Esophagus squamous epithelium (tissue), 5 donors: ENCODE measurements around the gene TWIST1. TPM values are rescaled to one million over a fixed set of nuclear protein-coding genes. Genes with fewer than 3 reads are reported as not detected.

Source experiments
- DNase-seq: peaks from one replicate; lab custom pipeline; 2025; lab: John Stamatoyannopoulos, UW
- H3K27ac ChIP-seq, 4 donors: fragments of 200-600 bp; sonication (generic); one replicate each; pipeline ENCODE4 v1.5.1; 2016 to 2019; ENCODE audit warnings: mild to moderate bottlenecking in 1 of 4
- H3K27me3 ChIP-seq, 4 donors: fragments of 200-600 bp; sonication (generic); 1 replicate in 3 of 4; 2 replicates in 1 of 4; pipeline versions ENCODE4 v1.5.1 to v1.6.0; 2017 to 2021; ENCODE audit warnings: antibody characterized with exemption in 1 of 4
- H3K36me3 ChIP-seq, 3 donors: fragments of 200-600 bp; sonication (generic); one replicate each; pipeline ENCODE4 v1.5.1; 2016 to 2019
- H3K4me1 ChIP-seq, 3 donors: fragments of 200-600 bp; sonication (generic); one replicate each; pipeline ENCODE4 v1.5.1; 2017 to 2019
- H3K4me3 ChIP-seq, 4 donors: fragments of 200-600 bp; sonication (generic); 1 replicate in 3 of 4; 2 replicates in 1 of 4; pipeline ENCODE4 v1.5.1; 2016 to 2019; ENCODE audit warnings: mild to moderate bottlenecking in 2 of 4, moderate library complexity in 1 of 4
- H3K9me3 ChIP-seq, 3 donors: fragments of 200-600 bp; sonication (generic); one replicate each; pipeline ENCODE4 v1.5.1; 2016 to 2019
- POLR2A ChIP-seq, 4 donors: fragments of 450-650 bp; IDR thresholded peaks; one replicate each; pipeline ENCODE4 v1.6.1; 2017; ENCODE audit warnings: antibody characterized with exemption in 4 of 4, mild to moderate bottlenecking in 4 of 4, moderate library complexity in 3 of 4
- WGBS, 2 donors: methylation state at CpG; one replicate each; pipeline ENCODE4 v1.1.5; 2018; 5-methylcytosine and 5-hydroxymethylcytosine counted together
- intact Hi-C: fragments of 100-400 bp; cut with DNase I; formaldehyde crosslinking; loops from one replicate; pipeline ENCODE4 v1.15.0; 2022
- total RNA-seq, 4 donors: library from RNA; depleted of rRNA; stranded (reverse); fragments of >200 nt; gene quantifications; one replicate each; pipeline ENCODE4 v1.1.0, GENCODE V29; 2016
- TF ChIP-seq, protein P1 (sequence below), 6 experiments: fragments of 450-650 bp in 4 of 6; fragments of 200-600 bp in 2 of 6; sonication (generic) in 2 of 6; IDR thresholded peaks; one replicate each; pipeline ENCODE4 v1.5.1; 2016 to 2019; ENCODE audit warnings: antibody characterized with exemption in 6 of 6, mild to moderate bottlenecking in 4 of 6, moderate library complexity in 4 of 6
- donor health status: DM: yes; HTN: yes; CAD: no.

The TWIST1 gene
- total RNA-seq, 4 donors from 2014 or later, result 2.5 to 20.0 (median 8.0) TPM; not detected in 1

GRCh38 chr7:19091550-19092200, 25.8 kb downstream of the TWIST1 start:
- no peaks in the 10 kb centered on the region for H3K36me3 ChIP-seq
- H3K27ac ChIP-seq, result no peak overlapping the region
- no peaks in the 10 kb centered on the region for H3K9me3 ChIP-seq
- WGBS, 2 donors, result 53 to 63% methylated on average over 6 of the region's 6 CpGs
- intact Hi-C loops, result no loop called here
- TF ChIP-seq, protein P1, sequence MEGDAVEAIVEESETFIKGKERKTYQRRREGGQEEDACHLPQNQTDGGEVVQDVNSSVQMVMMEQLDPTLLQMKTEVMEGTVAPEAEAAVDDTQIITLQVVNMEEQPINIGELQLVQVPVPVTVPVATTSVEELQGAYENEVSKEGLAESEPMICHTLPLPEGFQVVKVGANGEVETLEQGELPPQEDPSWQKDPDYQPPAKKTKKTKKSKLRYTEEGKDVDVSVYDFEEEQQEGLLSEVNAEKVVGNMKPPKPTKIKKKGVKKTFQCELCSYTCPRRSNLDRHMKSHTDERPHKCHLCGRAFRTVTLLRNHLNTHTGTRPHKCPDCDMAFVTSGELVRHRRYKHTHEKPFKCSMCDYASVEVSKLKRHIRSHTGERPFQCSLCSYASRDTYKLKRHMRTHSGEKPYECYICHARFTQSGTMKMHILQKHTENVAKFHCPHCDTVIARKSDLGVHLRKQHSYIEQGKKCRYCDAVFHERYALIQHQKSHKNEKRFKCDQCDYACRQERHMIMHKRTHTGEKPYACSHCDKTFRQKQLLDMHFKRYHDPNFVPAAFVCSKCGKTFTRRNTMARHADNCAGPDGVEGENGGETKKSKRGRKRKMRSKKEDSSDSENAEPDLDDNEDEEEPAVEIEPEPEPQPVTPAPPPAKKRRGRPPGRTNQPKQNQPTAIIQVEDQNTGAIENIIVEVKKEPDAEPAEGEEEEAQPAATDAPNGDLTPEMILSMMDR (IDR thresholded peaks at IDR 0.05), result no peak
- no peak for TF ChIP-seq POLR2A (IDR thresholded peaks at IDR 0.05)
- DNase-seq, result no peak
- H3K4me3 ChIP-seq, result no peak overlapping the region
- H3K27me3 ChIP-seq, result peaks cover 0 to 3% (median 0%) of the 10 kb centered on the region in 4 donors
- no peaks in the 10 kb centered on the region for H3K4me1 ChIP-seq

GRCh38 chr7:19090526-19090925, 26.9 kb downstream of the TWIST1 start:
- WGBS, 2 donors, result 66 to 79% methylated on average over 2 of the region's 2 CpGs

DNA sequence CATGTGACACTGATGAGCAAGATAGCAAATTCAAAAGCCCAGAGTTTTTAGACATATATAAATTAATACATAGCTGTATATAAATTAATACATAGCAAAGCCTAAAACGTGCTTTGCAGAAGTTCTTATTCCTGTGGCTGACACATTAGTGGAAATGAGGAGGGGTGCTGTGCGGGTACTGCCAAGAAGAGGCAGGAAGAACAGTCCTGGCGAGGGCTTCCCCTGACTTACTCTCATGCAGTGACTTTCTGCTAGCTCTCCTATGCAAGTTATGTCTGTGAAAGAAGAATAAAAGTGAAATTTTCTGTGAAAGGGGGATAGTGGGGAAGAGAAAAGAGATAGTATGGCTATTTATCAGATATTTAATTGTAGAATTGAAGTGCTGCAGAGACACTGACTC, 27.6 kb downstream of the TWIST1 start:
- Histone ChIP-seq H3K9me3 (no peaks in the 10 kb centered on the region), H3K27ac (no peak overlapping the region), H3K27me3 (no peaks in the 10 kb centered on the region), H3K36me3 (no peaks in the 10 kb centered on the region), H3K4me3 (no peak overlapping the region), H3K4me1 (no peaks in the 10 kb centered on the region)
- no peak for TF ChIP-seq POLR2A (IDR thresholded peaks at IDR 0.05)
- TF ChIP-seq, protein P1 (IDR thresholded peaks at IDR 0.05), result no peak
- 33 to 38% methylated on average over 3 of the region's 3 CpGs for WGBS, 2 donors
- intact Hi-C loops, result no loop called here
- DNase-seq, result no peak

More at GRCh38 chr7:19090526-19090925, 26.9 kb downstream of the TWIST1 start:
- Histone ChIP-seq H3K27me3 (peaks cover 0 to 2% (median 0%) of the 10 kb centered on the region in 4 donors), H3K9me3 (no peaks in the 10 kb centered on the region), H3K27ac (no peak overlapping the region), H3K4me3 (no peak overlapping the region), H3K36me3 (no peaks in the 10 kb centered on the region), H3K4me1 (no peaks in the 10 kb centered on the region)
- intact Hi-C loops, result no loop called here
- no peak for DNase-seq
- no peak for TF ChIP-seq POLR2A (IDR thresholded peaks at IDR 0.05)
- TF ChIP-seq, protein P1 (IDR thresholded peaks at IDR 0.05), result no peak

DNA sequence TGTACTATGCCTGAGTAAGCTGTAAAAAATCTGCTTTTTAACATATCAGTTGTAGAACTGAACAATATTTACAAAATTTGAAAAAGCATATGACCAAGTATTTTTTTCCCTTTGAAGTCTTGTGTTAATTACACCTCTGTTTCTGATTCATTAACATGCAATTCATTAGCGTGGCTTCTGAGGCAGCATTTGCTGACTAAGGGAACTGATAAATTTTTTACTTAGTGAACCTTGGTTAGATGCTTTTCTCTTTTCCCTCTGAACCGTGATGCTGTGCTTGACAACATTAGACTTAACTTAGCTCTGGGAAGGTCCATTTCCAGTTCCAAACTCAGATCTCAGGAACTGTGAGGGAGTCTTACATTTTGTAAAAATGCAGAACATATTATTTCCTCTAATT, 28.1 kb downstream of the TWIST1 start:
- Histone ChIP-seq H3K27me3 (no peaks in the 10 kb centered on the region), H3K9me3 (no peaks in the 10 kb centered on the region), H3K36me3 (no peaks in the 10 kb centered on the region), H3K4me3 (no peak overlapping the region), H3K4me1 (no peaks in the 10 kb centered on the region), H3K27ac (no peak overlapping the region)
- WGBS, 2 donors, result 49 to 70% methylated on average over 2 of the region's 2 CpGs
- TF ChIP-seq POLR2A (IDR thresholded peaks at IDR 0.05), result no peak
- TF ChIP-seq, protein P1 (IDR thresholded peaks at IDR 0.05), result no peak
- intact Hi-C loops, result no loop called here
- no peak for DNase-seq

DNA sequence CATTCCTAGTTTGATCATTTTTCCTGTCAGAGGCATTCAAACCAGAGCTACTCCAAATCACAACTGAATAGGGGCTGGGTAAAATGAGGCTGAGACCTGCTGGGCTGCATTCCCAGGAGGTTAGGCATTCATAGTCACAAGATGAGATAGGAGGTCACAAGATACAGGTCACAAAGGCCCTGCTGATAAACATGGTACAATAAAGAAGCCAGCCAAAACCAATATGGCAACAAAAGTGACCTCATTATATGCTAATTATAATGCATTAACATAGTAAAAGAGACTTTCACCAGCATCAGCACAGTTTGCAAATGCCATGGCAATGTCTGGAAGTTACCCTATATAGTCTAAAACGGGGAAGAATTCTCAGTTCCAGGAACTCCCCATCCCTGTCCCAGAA, 37.3 kb downstream of the TWIST1 start:
- H3K4me1 ChIP-seq, result no peaks in the 10 kb centered on the region
- no peak for DNase-seq
- H3K9me3 ChIP-seq, result no peaks in the 10 kb centered on the region
- no peaks in the 10 kb centered on the region for H3K27me3 ChIP-seq
- no peaks in the 10 kb centered on the region for H3K36me3 ChIP-seq
- no peak overlapping the region for H3K4me3 ChIP-seq
- intact Hi-C loops, result no loop called here
- TF ChIP-seq, protein P1 (IDR thresholded peaks at IDR 0.05), result no peak
- no peak for TF ChIP-seq POLR2A (IDR thresholded peaks at IDR 0.05)
- no peak overlapping the region for H3K27ac ChIP-seq
- WGBS, 2 donors, result 11 to 44% methylated on average over 1 of the region's 1 CpG
